HEK293 (cell line): Measurements from ENCODE around the gene NOD2.

ENCODE experiments used
- CTCF ChIA-PET: fragments of 350-600 bp; formaldehyde crosslinking; extraction: SDS; loops from one replicate; lab custom pipeline; 2021; ENCODE audit warnings: antibody characterized with exemption; lab: Yijun Ruan, JAX
- POLR2A ChIA-PET: fragments of 300-600 bp; formaldehyde crosslinking; extraction: SDS; loops from one replicate; lab custom pipeline; 2020; ENCODE audit warnings: antibody characterized with exemption, inconsistent platforms; lab: Yijun Ruan, JAX
- H3K27ac ChIP-seq: fragments of 200-500 bp; sonication (Bioruptor generic); 2 replicates; pipeline ENCODE4 v1.5.1; 2014; ENCODE audit warnings: low read depth, low read length, control low read depth, inconsistent platforms; ENCODE audit errors: extremely low read depth
- H3K36me3 ChIP-seq, 2 experiments: fragments of 200-500 bp in 1 of 2; sonication (Bioruptor generic) in 1 of 2; 1 replicate in 1 of 2; 2 replicates in 1 of 2; pipeline ENCODE4 v1.5.1; 2014 to 2017; ENCODE audit warnings: inconsistent platforms in 2 of 2, low read length in 2 of 2; ENCODE audit not compliant: control insufficient read depth in 2 of 2, insufficient read depth in 1 of 2
- H3K4me1 ChIP-seq: fragments of 200-500 bp; sonication (Bioruptor generic); 2 replicates; pipeline ENCODE4 v1.5.1; 2014; ENCODE audit warnings: mild to moderate bottlenecking, low read length, inconsistent platforms; ENCODE audit not compliant: control insufficient read depth, insufficient read depth
- H3K4me3 ChIP-seq: 2 replicates; pipeline ENCODE4 v1.5.1; 2011; ENCODE audit warnings: low read depth, mild to moderate bottlenecking, control low read depth, low read length, moderate library complexity
- H3K9me3 ChIP-seq: fragments of 200-500 bp; sonication (Bioruptor generic); 2 replicates; pipeline ENCODE4 v1.5.1; 2014; ENCODE audit warnings: low read depth, low read length, inconsistent platforms; ENCODE audit not compliant: control insufficient read depth, insufficient read depth
- HOXC10 ChIP-seq: sonication (generic); formaldehyde crosslinking; IDR thresholded peaks from 2 replicates; pipeline ENCODE4 v1.8.1; 2023; ENCODE audit warnings: mild to moderate bottlenecking, missing genetic modification reagents
- RBAK ChIP-seq: fragments of 450-650 bp; formaldehyde crosslinking; IDR thresholded peaks from 2 replicates; pipeline ENCODE4 v1.5.1; 2016; ENCODE audit warnings: missing biosample characterization, missing genetic modification characterization
- SP3 ChIP-seq: fragments of 450-650 bp; formaldehyde crosslinking; IDR thresholded peaks from 2 replicates; pipeline ENCODE4 v1.5.1; 2016; ENCODE audit warnings: missing biosample characterization, missing genetic modification characterization
- ZBTB7A ChIP-seq: fragments of 450-650 bp; formaldehyde crosslinking; IDR thresholded peaks from 2 replicates; pipeline ENCODE4 v1.5.1; 2016; ENCODE audit warnings: low read depth, missing biosample characterization, missing genetic modification characterization
- ZBTB8A ChIP-seq: fragments of 450-650 bp; formaldehyde crosslinking; IDR thresholded peaks from 2 replicates; pipeline ENCODE4 v1.5.1; 2016; ENCODE audit warnings: missing biosample characterization, missing genetic modification characterization
- ZFHX2 ChIP-seq: fragments of 450-650 bp; formaldehyde crosslinking; conservative IDR thresholded peaks from 2 replicates; pipeline ENCODE4 v1.5.1; 2016; ENCODE audit warnings: missing biosample characterization, missing genetic modification characterization
- ZNF133 ChIP-seq: fragments of 450-650 bp; formaldehyde crosslinking; IDR thresholded peaks from 2 replicates; pipeline ENCODE4 v1.5.1; 2016; ENCODE audit warnings: missing biosample characterization, missing genetic modification characterization
- ZNF274 ChIP-seq, 2 experiments: fragments of 200-500 bp in 1 of 2; fragments of 450-650 bp in 1 of 2; sonication (Bioruptor generic) in 1 of 2; formaldehyde crosslinking in 1 of 2; IDR thresholded peaks; 2 replicates each; pipeline versions ENCODE4 v1.5.1 to v1.6.1; 2014 to 2016; ENCODE audit warnings: borderline replicate concordance in 1 of 2, inconsistent platforms in 1 of 2, low read length in 1 of 2, missing biosample characterization in 1 of 2, missing genetic modification characterization in 1 of 2
- ZNF341 ChIP-seq: fragments of 450-650 bp; formaldehyde crosslinking; IDR thresholded peaks from 2 replicates; pipeline ENCODE4; 2016; ENCODE audit warnings: low read depth, missing biosample characterization, missing genetic modification characterization
- ZNF354C ChIP-seq: fragments of 450-650 bp; formaldehyde crosslinking; IDR thresholded peaks from 2 replicates; pipeline ENCODE4 v1.5.1; 2016; ENCODE audit warnings: missing biosample characterization, missing genetic modification characterization, low read depth, borderline replicate concordance
- ZNF37A ChIP-seq: fragments of 450-650 bp; IDR thresholded peaks from 2 replicates; pipeline ENCODE4 v1.5.1; 2018; ENCODE audit warnings: missing biosample characterization, missing genetic modification characterization
- ZNF391 ChIP-seq: fragments of 450-650 bp; formaldehyde crosslinking; IDR thresholded peaks from 2 replicates; pipeline ENCODE4 v1.5.1; 2016; ENCODE audit warnings: low read depth, missing biosample characterization, missing genetic modification characterization, borderline replicate concordance
- ZNF416 ChIP-seq: fragments of 450-650 bp; formaldehyde crosslinking; IDR thresholded peaks from 2 replicates; pipeline ENCODE4 v1.5.1; 2016; ENCODE audit warnings: missing biosample characterization, missing genetic modification characterization
- ZNF529 ChIP-seq: fragments of 450-650 bp; formaldehyde crosslinking; IDR thresholded peaks from 2 replicates; pipeline ENCODE4 v1.5.1; 2017; ENCODE audit warnings: missing genetic modification characterization, missing biosample characterization; ENCODE audit not compliant: insufficient replicate concordance
- ZNF623 ChIP-seq: fragments of 450-650 bp; formaldehyde crosslinking; IDR thresholded peaks from 2 replicates; pipeline ENCODE4 v1.5.1; 2016; ENCODE audit warnings: missing biosample characterization, missing genetic modification characterization
- ZNF626 ChIP-seq: fragments of 450-650 bp; sonication (Bioruptor Pico); formaldehyde crosslinking; IDR thresholded peaks from 2 replicates; pipeline ENCODE4 v1.5.1; 2018; ENCODE audit warnings: missing biosample characterization, missing genetic modification characterization, inconsistent platforms
- ZNF658 ChIP-seq: fragments of 450-650 bp; formaldehyde crosslinking; IDR thresholded peaks from 2 replicates; pipeline ENCODE4; 2016; ENCODE audit warnings: missing biosample characterization, missing genetic modification characterization
- ZNF792 ChIP-seq: fragments of 450-650 bp; formaldehyde crosslinking; IDR thresholded peaks from 2 replicates; pipeline ENCODE4 v1.5.1; 2016; ENCODE audit warnings: missing biosample characterization, missing genetic modification characterization
- ZNF830 ChIP-seq: fragments of 450-650 bp; IDR thresholded peaks from 2 replicates; pipeline ENCODE4 v1.5.0; 2018; ENCODE audit warnings: missing biosample characterization, missing genetic modification characterization, low read depth, mild to moderate bottlenecking, moderate library complexity
- ZSCAN30 ChIP-seq: fragments of 450-650 bp; IDR thresholded peaks from 2 replicates; pipeline ENCODE4 v1.5.1; 2018; ENCODE audit warnings: missing biosample characterization, mild to moderate bottlenecking, missing genetic modification characterization, moderate library complexity
- TF ChIP-seq, protein P1 (sequence below): fragments of 450-650 bp; formaldehyde crosslinking; IDR thresholded peaks from 2 replicates; pipeline ENCODE4 v1.5.1; 2016; ENCODE audit warnings: missing biosample characterization, missing genetic modification characterization
- TF ChIP-seq, protein P2 (sequence below): fragments of 450-650 bp; formaldehyde crosslinking; conservative IDR thresholded peaks from 2 replicates; pipeline ENCODE4 v1.5.1; 2016; ENCODE audit warnings: low read depth, missing biosample characterization, missing genetic modification characterization
- TF ChIP-seq, protein P3 (sequence below): fragments of 450-650 bp; formaldehyde crosslinking; IDR thresholded peaks from 2 replicates; pipeline ENCODE4 v1.5.1; 2016; ENCODE audit warnings: missing biosample characterization, missing genetic modification characterization
- TF ChIP-seq, protein P4 (sequence below): fragments of 450-650 bp; formaldehyde crosslinking; IDR thresholded peaks from 2 replicates; pipeline ENCODE4 v1.5.1; 2016; ENCODE audit warnings: missing biosample characterization, missing genetic modification characterization, low read depth
- TF ChIP-seq, protein P5 (sequence below): fragments of 450-650 bp; formaldehyde crosslinking; IDR thresholded peaks from 2 replicates; pipeline ENCODE4 v1.5.1; 2017; ENCODE audit warnings: missing biosample characterization, missing genetic modification characterization

NOD2 gene

DNA sequence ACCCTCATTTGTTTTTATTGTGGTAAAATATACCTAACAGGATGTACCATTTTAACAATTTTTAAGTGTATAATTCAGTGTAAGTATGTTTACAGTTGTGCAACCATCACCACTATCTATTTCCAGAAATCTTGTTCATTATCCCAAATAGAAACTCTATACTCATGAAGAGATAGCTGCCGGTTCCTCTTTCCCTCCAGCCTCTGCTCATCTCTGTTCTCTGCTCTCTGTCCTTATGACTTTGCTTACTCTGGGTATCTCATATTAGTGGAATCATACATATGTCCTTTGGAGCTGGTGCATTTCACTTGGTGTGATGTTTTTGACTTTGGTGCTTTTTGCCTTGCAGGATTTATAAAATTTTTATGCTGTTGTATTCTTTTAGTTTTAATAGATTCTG, 67.9 kb downstream of the NOD2 start:
- H3K27ac ChIP-seq = no peak overlapping the region
- H3K4me3 ChIP-seq = no peak overlapping the region
- H3K4me1 ChIP-seq = no peaks in the 10 kb centered on the region
- POLR2A ChIA-PET = no interaction called here
- H3K36me3 ChIP-seq = peaks cover 0 to 12% of the 10 kb centered on the region in 2 experiments; a peak in 1 of 3 replicates
- no peaks in the 10 kb centered on the region for H3K9me3 ChIP-seq
- CTCF ChIA-PET = no interaction called here
- TF ChIP-seq ZNF529 (no peak), ZNF830 (no peak), ZNF626 (tag by site-specific recombination) (no peak), ZNF37A (tag by site-specific recombination) (no peak), ZFHX2 (tag by site-specific recombination) (no peak), ZNF341 (no peak), ZSCAN30 (no peak), ZBTB8A (tag by site-specific recombination) (no peak), ZNF274 (IDR thresholded peaks at IDR 0.05; ENCODE audit: low read length) (no peak), ZNF274 (tag by site-specific recombination; IDR thresholded peaks at IDR 0.05; ENCODE audit: borderline replicate concordance) (no peak), ZNF416 (tag by site-specific recombination) (no peak)
- TF ChIP-seq, protein P1, sequence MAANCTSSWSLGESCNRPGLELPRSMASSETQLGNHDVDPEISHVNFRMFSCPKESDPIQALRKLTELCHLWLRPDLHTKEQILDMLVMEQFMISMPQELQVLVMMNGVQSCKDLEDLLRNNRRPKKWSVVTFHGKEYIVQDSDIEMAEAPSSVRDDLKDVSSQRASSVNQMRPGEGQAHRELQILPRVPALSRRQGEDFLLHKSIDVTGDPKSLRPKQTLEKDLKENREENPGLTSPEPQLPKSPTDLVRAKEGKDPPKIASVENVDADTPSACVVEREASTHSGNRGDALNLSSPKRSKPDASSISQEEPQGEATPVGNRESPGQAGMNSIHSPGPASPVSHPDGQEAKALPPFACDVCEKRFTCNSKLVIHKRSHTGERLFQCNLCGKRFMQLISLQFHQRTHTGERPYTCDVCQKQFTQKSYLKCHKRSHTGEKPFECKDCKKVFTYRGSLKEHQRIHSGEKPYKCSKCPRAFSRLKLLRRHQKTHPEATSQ (tag by site-specific recombination) = no peak

DNA sequence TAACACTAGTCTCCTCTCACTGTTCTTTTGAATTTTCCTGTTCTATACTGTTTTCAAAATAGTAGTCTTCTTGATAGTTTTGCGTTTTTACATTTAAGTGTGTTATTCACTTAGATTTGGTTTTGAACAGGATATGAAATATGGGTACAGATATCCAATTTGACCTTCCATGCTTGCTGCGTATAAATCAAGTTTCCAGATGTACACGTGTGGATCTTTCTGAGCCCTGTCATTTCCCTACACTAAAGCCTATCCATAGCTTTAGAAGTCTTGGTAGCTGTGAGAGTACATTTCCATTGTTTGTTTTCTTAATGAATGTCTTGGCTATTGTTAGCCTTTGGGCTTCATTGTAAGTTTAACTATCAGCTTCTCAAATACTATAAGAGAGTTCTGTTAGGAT, 68.8 kb downstream of the NOD2 start:
- CTCF ChIA-PET = interaction anchor here (1.2 kb wide), 1 partner anchor 44 kb away, joined by 4 read pairs; no protein-coding TSS in a partner anchor
- Histone ChIP-seq H3K4me1 (no peaks in the 10 kb centered on the region), H3K27ac (no peak overlapping the region), H3K36me3 (peaks cover 0 to 9% of the 10 kb centered on the region in 2 experiments; a peak in 1 of 3 replicates), H3K4me3 (no peak overlapping the region), H3K9me3 (no peaks in the 10 kb centered on the region)
- POLR2A ChIA-PET = no interaction called here
- TF ChIP-seq ZNF658 (no peak), SP3 (tag by site-specific recombination) (no peak), ZBTB7A (tag by site-specific recombination) (no peak), RBAK (tag by site-specific recombination) (no peak), ZNF354C (tag by site-specific recombination) (no peak), HOXC10 (no peak), ZNF792 (tag by site-specific recombination) (no peak), ZNF133 (tag by site-specific recombination) (no peak), ZNF391 (no peak), ZNF623 (tag by site-specific recombination) (no peak)
- TF ChIP-seq, protein P2, sequence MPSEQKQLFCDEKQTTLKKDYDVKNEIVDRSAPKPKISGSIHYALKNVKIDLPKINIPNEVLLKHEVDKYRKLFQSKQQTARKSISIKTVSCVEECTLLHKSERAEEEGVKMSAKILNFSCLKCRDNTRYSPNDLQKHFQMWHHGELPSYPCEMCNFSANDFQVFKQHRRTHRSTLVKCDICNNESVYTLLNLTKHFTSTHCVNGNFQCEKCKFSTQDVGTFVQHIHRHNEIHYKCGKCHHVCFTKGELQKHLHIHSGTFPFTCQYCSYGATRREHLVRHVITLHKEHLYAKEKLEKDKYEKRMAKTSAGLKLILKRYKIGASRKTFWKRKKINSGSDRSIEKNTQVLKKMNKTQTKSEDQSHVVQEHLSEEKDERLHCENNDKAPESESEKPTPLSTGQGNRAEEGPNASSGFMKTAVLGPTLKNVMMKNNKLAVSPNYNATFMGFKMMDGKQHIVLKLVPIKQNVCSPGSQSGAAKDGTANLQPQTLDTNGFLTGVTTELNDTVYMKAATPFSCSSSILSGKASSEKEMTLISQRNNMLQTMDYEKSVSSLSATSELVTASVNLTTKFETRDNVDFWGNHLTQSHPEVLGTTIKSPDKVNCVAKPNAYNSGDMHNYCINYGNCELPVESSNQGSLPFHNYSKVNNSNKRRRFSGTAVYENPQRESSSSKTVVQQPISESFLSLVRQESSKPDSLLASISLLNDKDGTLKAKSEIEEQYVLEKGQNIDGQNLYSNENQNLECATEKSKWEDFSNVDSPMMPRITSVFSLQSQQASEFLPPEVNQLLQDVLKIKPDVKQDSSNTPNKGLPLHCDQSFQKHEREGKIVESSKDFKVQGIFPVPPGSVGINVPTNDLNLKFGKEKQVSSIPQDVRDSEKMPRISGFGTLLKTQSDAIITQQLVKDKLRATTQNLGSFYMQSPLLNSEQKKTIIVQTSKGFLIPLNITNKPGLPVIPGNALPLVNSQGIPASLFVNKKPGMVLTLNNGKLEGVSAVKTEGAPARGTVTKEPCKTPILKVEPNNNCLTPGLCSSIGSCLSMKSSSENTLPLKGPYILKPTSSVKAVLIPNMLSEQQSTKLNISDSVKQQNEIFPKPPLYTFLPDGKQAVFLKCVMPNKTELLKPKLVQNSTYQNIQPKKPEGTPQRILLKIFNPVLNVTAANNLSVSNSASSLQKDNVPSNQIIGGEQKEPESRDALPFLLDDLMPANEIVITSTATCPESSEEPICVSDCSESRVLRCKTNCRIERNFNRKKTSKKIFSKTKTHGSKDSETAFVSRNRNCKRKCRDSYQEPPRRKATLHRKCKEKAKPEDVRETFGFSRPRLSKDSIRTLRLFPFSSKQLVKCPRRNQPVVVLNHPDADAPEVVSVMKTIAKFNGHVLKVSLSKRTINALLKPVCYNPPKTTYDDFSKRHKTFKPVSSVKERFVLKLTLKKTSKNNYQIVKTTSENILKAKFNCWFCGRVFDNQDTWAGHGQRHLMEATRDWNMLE (tag by site-specific recombination) = no peak
- TF ChIP-seq, protein P3, sequence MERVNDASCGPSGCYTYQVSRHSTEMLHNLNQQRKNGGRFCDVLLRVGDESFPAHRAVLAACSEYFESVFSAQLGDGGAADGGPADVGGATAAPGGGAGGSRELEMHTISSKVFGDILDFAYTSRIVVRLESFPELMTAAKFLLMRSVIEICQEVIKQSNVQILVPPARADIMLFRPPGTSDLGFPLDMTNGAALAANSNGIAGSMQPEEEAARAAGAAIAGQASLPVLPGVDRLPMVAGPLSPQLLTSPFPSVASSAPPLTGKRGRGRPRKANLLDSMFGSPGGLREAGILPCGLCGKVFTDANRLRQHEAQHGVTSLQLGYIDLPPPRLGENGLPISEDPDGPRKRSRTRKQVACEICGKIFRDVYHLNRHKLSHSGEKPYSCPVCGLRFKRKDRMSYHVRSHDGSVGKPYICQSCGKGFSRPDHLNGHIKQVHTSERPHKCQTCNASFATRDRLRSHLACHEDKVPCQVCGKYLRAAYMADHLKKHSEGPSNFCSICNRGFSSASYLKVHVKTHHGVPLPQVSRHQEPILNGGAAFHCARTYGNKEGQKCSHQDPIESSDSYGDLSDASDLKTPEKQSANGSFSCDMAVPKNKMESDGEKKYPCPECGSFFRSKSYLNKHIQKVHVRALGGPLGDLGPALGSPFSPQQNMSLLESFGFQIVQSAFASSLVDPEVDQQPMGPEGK (tag by site-specific recombination) = no peak
- TF ChIP-seq, protein P4, sequence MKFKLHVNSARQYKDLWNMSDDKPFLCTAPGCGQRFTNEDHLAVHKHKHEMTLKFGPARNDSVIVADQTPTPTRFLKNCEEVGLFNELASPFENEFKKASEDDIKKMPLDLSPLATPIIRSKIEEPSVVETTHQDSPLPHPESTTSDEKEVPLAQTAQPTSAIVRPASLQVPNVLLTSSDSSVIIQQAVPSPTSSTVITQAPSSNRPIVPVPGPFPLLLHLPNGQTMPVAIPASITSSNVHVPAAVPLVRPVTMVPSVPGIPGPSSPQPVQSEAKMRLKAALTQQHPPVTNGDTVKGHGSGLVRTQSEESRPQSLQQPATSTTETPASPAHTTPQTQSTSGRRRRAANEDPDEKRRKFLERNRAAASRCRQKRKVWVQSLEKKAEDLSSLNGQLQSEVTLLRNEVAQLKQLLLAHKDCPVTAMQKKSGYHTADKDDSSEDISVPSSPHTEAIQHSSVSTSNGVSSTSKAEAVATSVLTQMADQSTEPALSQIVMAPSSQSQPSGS (tag by site-specific recombination) = no peak
- TF ChIP-seq, protein P5, sequence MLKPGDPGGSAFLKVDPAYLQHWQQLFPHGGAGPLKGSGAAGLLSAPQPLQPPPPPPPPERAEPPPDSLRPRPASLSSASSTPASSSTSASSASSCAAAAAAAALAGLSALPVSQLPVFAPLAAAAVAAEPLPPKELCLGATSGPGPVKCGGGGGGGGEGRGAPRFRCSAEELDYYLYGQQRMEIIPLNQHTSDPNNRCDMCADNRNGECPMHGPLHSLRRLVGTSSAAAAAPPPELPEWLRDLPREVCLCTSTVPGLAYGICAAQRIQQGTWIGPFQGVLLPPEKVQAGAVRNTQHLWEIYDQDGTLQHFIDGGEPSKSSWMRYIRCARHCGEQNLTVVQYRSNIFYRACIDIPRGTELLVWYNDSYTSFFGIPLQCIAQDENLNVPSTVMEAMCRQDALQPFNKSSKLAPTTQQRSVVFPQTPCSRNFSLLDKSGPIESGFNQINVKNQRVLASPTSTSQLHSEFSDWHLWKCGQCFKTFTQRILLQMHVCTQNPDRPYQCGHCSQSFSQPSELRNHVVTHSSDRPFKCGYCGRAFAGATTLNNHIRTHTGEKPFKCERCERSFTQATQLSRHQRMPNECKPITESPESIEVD = no peak
